Measurements from ENCODE around the gene GALNTL6.

GALNTL6 gene

DNA sequence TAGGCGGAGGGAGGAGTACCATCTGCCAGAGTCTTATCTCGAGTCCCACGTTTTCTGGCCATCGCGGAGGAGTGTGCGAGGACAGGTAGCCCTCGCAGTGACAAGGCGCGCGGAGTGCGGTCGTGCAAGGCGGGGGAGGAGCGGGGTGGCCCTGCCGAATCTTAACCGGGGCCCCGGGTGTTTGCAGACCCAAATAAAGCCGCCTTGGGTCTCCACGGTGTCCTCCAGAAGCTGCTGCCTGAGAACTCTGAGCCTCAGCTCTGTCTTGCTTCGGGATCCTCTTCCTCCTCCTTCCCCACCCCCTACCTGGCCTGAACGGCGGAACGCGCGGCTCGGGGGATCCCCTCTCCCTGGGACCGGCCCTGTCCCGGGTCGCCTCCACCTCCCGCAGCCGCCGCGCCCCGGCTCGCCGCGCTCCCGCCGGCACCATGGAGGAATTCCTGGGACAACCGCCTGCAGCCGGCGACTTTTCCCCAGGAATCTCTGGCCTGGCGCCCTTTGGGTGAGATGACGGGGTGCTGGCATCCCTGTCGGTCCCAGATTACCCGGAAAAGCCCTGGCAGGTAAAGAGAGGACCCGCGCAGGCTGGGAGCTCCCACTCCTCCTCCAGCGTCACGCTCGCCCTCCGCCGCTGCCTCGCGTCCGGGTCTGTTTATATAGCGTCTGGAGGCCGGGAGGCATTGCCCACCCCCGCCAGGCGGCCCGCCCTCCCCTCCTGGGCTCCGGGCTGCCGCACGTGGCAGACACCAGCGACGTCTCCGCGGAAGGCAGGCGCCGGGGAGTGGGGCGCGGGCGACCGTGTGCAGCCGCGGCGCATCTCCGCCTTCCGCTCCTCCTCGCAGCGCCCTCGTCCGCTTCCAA lies at the start of gene GALNTL6:
GALNTL6 (plus strand) TSS at position 740 of the 861 bp plus-strand sequence.
- no peak for DNase-seq

DNA sequence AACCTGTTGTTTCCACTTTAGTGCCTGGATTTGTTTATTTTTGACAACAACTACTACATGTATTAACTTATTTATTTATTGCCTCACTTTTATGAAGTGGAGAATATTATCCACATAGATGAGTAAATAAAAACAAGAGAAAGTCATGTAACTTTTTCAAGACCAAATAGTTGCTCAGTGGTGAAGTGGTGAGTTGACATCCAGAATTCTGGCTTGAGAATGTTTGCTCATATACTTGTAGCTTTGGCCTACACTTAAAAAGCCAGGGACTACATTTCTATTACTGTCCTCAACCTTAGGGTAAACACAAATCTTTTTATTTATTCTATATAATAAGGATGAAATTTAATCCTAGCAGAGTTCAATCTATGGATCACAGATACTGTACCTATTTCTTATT lies 47.7 kb upstream of the GALNTL6 start:
- DNase-seq = no peak

DNA sequence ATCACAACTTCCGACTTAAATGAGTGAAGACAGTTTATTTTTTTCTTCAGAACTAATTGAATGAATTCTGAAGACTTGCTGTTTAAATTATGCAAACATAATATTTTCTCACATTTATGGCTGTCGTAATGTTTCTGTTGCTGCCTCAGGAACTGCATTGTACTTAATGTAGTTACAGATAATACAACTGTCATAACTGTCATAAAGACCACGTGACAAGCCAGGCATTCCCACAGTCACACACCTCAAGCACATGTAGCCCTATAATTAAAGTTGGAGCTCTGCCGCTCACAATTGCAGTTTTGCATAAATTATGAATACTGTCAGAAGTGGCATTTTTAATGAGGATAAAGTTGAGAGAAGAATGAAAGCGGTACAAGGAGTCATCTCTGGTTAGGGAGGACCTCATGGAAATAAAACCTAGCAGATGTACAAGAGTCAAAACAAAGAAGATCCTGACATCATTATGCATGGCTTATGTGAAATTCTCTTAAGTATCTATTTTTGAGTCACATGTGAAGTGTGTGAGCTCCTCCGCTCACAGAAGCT lies 38.5 kb upstream of the GALNTL6 start:
- DNase-seq = no peak

DNA sequence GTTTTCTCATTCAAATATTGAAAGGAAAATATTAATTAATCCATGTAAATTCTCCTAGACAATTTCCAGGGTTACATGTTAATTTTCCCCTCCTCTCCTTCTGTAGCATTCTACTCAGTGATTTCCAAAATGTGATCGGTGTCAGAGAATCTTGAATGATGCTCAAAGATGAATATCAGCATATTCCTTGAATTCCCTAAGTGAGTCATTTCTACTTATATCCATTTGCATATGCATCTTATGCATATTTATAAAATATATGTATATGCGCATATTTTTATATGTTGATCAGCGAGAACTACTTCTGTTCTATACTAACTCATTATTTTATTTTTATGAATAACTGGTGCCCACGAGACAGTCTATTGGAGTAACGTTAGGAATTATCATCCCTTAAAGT lies 33.9 kb upstream of the GALNTL6 start:
- DNase-seq = no peak

DNA sequence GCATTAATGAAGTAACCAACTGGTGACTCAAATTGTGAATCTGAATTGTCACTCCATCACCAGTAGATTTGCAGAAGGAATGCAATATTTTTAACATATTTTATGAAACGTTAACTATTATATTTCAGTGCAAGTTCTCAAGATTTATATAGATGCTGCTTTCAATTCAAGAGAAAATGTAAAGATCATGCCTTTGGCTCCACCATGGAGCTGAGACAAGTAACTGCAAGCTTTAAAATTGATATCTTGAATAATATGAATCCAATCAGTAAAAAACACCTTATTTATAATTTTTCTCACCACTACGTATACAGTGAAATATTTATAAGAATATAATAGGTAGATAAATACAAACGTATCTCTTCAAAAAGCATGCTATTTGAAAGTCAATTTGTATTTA lies 27.8 kb upstream of the GALNTL6 start:
- no peak for DNase-seq

DNA sequence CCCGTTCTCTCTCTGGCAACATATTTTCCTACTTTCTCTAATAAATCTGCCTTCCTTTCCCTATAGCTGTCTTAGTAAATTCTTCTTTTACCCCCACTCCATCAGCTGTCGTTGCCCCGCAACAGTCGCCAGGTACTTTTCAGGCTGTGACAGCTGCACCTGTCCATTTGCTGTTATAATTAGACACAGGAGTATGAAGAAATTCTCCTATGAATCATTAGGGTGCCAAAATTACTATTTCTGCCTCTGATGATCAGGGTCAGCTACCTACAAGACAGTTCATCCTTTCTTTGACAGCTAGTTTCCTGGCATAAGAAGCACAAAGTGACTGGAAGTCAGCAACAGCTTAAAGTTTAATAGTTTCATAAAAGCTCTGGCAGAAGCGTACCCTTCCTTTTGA lies 19.5 kb upstream of the GALNTL6 start:
- no peak for DNase-seq

DNA sequence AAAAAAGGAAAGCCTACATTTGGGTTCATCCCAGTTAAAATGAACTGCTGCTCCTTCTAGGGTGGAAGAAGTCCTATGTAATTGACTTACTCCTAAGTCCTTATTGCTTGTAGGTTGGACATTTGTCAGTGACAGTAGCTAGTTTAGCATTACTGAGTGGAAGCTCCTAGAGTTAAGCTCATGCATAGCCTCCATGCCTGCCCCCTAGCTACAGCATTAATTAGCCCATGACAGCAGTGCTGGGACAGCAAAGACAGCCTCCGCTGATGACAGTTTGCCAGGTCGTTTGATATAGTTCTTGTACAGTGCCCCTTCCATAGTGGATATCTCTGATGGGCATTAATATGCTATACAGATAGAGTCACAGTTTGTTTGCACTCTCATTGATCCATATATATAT lies 18.7 kb upstream of the GALNTL6 start:
- DNase-seq = no peak

DNA sequence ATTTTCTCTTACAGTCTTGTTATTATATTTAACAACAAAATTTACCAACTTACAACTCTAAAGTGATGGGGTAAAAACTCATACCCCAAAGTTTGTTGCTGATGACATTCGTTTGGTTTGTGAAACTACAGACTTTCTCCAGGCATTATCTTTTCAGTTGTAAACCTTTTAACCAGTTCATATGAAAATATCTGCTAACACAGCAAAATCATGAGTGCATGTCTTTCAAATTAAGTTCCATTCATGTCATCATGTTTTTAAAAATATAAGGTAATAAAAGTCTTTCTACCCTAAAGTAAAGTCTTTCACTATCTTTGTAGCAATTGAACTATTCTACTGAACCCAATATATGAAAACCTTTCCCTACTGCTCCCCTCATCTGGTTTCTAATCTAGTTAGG lies 3.4 kb upstream of the GALNTL6 start:
- no peak for DNase-seq

DNA sequence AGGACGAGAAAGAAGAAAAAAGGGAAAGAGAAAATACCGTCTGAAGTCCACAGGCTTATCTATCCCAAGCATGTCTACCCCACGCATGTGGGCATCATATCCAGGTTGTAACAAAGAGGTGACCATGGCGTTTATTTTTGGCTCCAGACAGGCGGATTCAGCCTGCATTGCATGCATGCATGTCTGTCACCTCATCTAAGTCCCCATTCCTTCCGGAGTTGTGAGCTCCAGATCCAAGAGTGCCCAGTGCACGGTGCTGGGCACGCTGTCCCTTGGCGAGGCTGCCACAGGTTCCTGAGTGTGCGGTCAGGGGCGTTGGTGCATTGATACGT lies 905 bp upstream of the GALNTL6 start:
- no peak for DNase-seq

DNA sequence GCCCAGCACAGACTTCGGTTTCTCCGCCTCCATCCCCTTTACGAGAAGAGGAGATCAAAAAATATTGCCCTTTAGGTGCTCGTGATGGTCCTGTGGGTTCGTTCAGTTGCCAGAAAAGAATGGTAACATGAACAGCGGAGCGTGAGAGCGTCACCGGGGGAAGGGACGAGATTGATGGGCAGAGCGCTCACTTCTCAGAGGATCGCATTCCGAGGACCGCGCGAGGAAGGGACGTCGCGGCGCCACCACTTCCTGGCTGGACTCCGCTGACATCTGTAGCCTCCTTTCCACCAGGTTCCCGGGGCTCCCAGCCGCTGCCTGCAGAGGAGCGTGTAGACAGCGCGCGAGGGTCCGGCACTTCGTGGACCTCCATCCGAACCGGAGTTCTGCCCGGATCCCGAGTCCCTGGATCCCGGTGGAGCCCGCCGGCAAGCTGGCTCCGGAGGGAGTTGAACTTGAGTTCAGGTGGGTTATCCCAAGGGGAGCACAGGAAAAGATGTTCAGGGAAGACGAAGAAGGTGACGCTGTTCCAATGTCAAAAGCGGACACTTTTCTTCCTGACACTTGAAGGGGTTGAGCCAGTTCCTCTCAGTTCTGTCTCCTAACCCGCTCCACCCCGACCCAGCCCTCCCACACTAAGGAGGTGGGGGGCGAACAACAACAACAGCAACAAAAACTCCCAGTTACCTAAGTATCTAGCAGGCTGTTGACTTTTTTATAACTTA lies 484 bp downstream of the GALNTL6 start:
- no peak for DNase-seq

DNA sequence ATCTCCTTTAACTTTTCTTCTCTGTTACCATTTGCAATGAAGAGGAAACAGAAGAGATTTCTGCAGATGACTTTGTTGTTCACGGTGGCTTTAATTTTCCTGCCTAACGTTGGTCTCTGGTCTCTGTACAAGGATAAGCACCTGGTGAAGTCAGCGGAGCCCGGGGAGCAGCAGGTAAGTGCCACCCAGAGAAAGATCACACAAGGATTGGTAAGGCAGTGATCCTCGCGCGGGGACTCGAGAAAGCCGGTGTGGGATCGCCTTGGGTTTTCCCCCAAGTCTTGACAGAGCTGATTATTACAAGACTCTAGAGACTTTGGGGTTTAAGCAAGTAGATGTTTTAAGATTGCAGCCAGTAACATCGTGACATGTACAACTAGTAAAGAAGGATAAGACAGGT lies 1.3 kb downstream of the GALNTL6 start:
- DNase-seq = no peak

DNA sequence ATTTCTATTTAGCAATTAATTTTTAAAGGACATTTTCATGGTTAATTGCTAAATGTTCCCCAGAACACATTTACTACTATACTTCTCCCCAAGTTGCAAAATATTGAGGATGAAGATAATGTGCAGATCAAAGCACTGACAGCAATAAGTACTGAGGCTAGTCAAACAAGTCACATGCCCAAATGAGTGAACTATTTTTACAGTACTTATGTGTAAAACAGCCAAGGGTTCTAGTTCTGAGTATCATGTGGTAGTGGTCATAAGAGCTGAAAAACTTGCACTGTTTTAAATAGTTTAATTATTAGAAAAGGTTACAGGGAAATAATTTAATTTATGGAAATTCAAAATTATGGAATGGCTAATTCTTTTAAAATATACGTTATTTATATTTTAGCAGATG lies 3.8 kb downstream of the GALNTL6 start:
- no peak for DNase-seq

DNA sequence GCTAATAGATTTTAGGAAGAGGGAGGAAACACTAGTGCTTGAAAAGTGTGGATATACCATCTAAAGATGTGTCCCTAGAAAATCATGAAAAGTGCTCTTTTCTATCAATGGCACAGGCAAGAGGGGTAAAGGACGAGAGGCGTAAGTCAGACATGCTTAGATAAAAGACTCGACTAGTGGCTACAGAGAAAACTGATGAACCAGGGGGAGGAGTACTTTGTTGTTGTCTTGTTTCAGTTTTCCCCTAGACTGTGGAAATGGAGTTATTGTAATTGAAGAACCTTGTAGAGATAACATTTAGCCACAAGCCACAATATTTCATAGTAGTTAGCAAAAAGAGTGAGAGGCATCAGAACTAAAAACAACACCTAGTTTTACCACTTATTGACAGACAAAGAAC lies 21.4 kb downstream of the GALNTL6 start:
- DNase-seq = no peak

DNA sequence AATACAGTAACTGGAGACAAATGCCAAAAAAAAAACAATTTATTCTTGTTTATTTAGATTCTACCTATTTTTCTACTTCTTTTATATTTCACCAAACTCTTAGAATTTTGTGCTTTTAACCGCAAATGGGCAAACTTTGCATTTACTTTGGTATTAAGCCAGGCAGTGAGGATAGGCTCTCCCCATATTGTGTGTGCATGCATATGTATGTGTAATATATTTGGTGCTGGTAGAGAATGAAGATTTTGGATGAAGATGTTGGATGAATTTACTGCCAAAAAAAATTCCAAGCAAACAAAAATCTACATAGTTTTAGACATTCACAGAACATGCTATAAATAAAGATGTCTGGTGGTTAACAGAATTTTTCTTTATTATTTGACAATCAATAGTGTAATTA lies 30.3 kb downstream of the GALNTL6 start:
- no peak for DNase-seq

DNA sequence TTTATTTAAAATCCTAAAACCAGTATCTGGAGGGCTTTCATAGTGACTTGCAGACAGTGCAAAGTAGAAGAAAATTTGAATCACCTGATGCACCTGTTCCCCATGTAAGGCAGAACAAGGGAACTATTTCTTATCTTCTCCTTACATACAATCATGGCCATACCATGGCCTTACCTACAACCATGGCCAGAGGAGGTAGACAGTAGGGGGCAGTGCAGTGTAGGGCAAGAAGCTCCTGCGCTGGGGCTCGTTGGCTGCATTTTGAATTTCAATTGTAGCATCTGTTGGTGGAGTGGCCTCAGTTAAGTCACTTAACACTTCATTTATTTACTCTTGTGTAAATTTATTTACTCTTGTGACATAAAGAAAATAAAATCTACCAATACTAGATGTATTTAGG lies 33.0 kb downstream of the GALNTL6 start:
- no peak for DNase-seq

DNA sequence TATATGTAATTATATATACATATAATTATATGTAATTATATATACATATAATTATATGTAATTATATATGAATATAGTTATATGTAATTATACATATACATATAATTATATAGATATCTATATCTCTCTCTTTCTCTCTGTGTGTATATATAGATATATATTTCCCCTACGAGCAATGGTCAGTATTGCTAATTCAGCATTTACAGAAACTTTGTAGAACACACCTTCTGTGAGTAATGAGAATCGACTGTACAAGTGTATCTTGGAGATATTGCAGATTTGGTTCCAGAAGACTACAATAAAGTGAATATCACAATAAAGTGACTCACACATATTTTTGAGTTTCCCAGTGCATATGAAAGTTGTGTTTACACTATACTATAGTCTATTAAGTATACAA lies 33.7 kb downstream of the GALNTL6 start:
- DNase-seq = no peak

DNA sequence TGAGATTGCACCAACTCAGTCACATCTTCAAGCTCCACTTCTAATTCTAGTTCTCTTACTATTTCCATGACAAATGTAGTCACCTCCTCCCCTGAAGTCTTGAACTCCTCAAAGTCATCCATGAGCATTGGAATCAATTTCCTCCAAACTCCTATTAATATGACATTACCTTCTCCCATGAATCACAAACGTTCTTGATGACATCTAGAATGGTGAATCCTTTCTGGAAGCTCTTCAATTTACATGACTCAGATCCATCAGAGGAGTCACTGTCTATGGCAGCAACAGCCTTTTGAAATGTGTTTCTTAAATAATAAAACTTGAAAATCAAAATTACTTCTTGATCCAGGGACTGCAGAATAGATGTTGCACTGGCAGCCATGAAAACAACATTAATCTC lies 34.5 kb downstream of the GALNTL6 start:
- no peak for DNase-seq

DNA sequence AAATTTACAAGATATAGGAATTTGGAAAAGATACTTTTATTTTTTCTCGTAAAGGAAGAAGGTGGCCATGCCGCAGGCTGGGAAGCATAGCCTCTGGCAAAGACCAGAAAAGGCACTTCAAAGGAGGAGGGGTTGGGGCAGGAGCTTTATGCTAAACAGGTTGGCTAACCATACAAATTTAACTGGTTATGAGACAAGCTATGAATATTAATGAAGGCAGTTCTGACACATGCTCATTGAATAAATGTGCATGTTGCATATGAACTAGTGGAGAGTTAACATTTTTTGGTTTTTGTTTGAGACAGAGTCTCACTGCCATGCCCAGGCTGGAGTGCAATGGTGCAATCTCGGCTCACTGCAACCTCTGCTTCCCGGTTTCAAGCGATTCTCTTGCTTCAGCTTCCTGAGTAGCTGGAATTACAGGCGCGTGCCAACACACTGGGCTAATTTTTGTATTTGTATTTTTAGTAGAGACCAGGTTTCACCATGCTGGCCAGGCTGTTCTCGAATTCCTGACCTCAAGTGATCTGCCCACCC lies 36.5 kb downstream of the GALNTL6 start:
- DNase-seq = no peak

DNA sequence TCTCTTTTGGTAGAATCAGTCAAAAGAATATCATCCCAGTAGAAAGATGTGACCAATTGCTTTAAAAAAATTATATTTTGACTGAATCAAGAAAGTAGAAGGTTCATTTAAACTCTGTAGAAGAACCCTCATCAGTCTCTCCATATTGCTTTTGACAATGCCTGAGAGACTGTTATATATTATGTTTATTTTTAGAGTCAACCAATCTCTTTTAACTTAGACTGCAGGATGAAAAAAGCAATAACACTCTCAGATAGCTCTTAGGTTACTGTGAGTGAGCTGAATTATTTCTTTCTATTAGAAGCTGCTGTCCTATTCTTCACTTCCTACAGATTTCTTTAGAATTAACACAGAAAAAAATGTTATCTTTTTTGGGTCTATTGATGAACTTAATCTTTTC lies 38.1 kb downstream of the GALNTL6 start:
- DNase-seq = no peak

DNA sequence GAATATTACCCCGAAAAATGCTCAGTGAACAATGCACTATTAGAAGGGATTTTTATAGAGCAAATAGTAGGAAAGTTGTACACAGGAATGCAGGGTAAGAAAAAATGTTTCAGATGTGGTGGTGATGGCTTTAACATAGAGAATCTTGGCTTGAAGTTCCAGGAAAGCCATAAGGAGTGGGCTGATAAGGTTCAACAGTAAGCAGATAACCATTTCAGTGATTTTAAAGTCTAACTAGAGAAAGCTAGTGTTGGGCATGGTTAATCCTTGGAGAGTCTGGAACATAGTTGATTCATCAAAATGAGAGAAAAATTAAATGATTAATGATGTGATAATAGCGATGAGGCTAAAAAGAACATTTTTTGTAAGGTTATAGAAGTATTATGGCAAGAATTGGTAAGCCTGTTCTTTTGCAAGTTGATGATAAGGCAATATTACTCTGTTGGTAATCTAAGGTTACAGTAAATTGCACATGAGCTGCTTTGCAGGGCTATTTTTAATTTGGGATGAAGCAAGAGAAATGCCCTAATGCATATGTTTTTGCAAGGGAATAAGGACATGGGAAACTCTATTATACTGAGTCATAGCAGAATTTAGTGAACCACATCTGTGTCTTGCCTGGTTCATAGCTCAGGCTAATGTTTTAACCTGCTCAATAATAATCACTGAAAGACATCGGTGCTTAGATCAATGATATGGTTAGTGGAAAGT lies 44.3 kb downstream of the GALNTL6 start:
- no peak for DNase-seq

DNA sequence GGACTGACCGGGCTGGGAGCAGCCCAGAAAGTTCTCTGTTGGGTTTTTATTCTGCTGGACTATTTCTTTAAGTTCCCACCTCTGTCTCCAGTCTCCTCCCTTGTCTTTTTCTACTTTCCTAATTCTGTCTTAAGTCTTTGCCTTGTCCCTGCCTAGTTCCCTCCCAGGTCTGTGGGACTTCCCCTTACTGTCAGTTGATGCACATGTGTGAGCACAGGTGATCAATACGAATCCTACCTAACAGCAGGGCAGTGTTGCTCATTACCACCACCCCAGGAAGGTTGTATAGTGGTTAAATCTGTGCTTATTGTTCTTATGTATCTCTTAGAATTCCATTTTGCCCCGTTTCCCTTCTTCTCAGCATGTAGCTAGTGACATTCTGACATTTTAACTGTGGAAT lies 62.1 kb downstream of the GALNTL6 start:
- DNase-seq = no peak

DNA sequence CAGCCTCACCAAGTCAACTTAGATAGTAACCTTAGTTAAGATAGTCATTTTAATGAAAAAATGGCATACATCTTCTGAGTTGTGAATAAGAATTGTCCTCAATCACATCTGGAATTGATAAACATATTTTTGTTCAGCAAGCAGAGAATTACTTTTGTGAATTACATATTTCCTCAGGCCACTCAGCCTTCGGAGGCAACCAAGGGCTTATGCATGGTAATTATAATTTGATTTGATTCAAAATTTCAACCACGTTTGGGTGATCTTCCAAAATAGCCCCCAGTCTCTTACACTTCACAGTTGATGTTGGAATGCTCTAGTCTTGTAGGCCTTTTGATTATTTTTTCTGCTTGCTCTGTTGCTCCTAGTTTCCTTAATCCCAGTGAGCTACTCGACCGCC lies 63.4 kb downstream of the GALNTL6 start:
- no peak for DNase-seq

DNA sequence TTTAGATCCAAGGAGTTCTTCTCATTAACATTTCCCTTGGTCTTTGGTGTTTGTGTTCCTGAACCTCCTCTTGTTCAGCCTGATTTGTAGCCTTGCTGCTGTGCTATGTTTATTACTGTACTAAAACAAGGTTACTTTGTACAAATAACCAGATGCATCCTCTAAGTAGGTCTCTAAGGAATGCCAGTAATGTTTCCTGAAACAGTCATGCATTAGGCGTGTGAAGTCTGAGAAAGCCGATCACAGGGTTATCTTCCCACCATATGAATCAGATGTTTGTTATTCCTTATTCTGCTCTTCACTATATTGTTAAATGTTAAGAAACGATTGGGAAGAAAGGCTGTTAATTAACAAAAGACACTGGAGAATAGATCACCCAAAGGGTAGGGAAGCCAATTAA lies 66.9 kb downstream of the GALNTL6 start:
- no peak for DNase-seq

DNA sequence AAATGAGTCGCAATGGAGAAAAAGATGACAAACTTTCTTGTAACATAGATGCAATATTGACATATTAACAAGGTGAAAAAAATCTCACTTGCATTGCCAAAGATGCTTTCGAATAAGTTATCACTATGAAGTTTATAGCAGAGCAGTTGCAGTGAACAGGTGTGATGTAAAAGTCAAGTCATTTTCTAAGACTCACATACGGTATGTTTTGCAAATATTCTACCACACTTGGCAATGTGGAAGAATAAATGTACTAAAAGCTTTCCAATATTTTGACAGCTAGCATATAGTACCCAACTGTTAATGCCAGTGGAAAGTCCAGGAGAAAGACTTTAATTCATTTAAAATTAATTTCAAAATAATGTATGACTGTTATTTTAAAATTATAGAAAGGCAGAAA lies 76.5 kb downstream of the GALNTL6 start:
- DNase-seq = no peak
